Breast epithelium (tissue), 3 donors: ENCODE results near the gene TMEFF2.

Source experiments
- CTCF ChIP-seq, 3 donors: fragments of 450-650 bp; IDR thresholded peaks; one replicate each; pipeline ENCODE4 v1.5.1; 2016 to 2017; ENCODE audit warnings: antibody characterized with exemption in 3 of 3, mild to moderate bottlenecking in 3 of 3, moderate library complexity in 3 of 3
- POLR2A ChIP-seq: fragments of 450-650 bp; IDR thresholded peaks from one replicate; pipeline ENCODE4 v1.6.1; 2016; ENCODE audit warnings: antibody characterized with exemption, mild to moderate bottlenecking, moderate library complexity
- POLR2AphosphoS5 ChIP-seq, 3 donors: sonication (generic); formaldehyde crosslinking; IDR thresholded peaks; one replicate each; pipeline ENCODE4 v1.6.1; 2017; ENCODE audit warnings: antibody characterized with exemption in 3 of 3

- TF ChIP-seq CTCF (IDR thresholded peaks at IDR 0.05) (no peak), POLR2AphosphoS5 (IDR thresholded peaks at IDR 0.05) (no peak), POLR2A (no peak)
Observed at GRCh38 chr2:191923652-191923997, 271.1 kb downstream of the TMEFF2 start.
